KMS-11 (cell line): Measurements from ENCODE around the gene MCTP2.
A peak's percentile ranks its signal among the peaks of the same experiment; 100 is the strongest.

Source experiments
- H2AFZ ChIP-seq: fragments of 200-600 bp; sonication (generic); 2 replicates; pipeline ENCODE4 v1.6.1; 2016; ENCODE audit warnings: antibody characterized with exemption, mixed run types, low read depth
- H3K27ac ChIP-seq: fragments of 200-600 bp; sonication (generic); 2 replicates; pipeline ENCODE4 v1.6.1; 2016; ENCODE audit warnings: mild to moderate bottlenecking, mixed run types
- H3K27me3 ChIP-seq: fragments of 200-600 bp; sonication (generic); 2 replicates; pipeline ENCODE4 v1.6.1; 2017; ENCODE audit warnings: mild to moderate bottlenecking, low read depth, mixed run types, moderate library complexity; ENCODE audit not compliant: insufficient read depth
- H3K36me3 ChIP-seq: fragments of 200-600 bp; sonication (generic); 2 replicates; pipeline ENCODE4 v1.6.1; 2017; ENCODE audit warnings: mild to moderate bottlenecking, mixed run types; ENCODE audit not compliant: insufficient read depth
- H3K4me1 ChIP-seq: fragments of 200-600 bp; sonication (generic); 2 replicates; pipeline ENCODE4 v1.6.1; 2016; ENCODE audit warnings: mild to moderate bottlenecking, low read depth, mixed run types; ENCODE audit not compliant: poor library complexity, severe bottlenecking
- H3K4me2 ChIP-seq: fragments of 200-600 bp; sonication (generic); 2 replicates; pipeline ENCODE4 v1.7.0; 2016; ENCODE audit warnings: mild to moderate bottlenecking, mixed run types
- H3K4me3 ChIP-seq: fragments of 200-600 bp; sonication (generic); IDR thresholded peaks from 2 replicates; pipeline ENCODE4 v1.6.1; 2017; ENCODE audit warnings: low read depth, low read length, mixed read lengths; ENCODE audit not compliant: insufficient read depth
- H3K79me2 ChIP-seq: fragments of 200-600 bp; sonication (generic); 2 replicates; pipeline ENCODE4 v1.6.1; 2016; ENCODE audit warnings: low read depth, mixed run types; ENCODE audit not compliant: insufficient read depth
- H3K9ac ChIP-seq: fragments of 200-600 bp; sonication (generic); 2 replicates; pipeline ENCODE4 v1.6.1; 2016; ENCODE audit warnings: mild to moderate bottlenecking, mixed run types
- H4K20me1 ChIP-seq: fragments of 200-600 bp; sonication (generic); 2 replicates; pipeline ENCODE4 v1.6.1; 2016; ENCODE audit warnings: mild to moderate bottlenecking, mixed run types; ENCODE audit not compliant: insufficient read depth
- CTCF ChIP-seq: fragments of 200-600 bp; sonication (generic); conservative IDR thresholded peaks from 2 replicates; pipeline ENCODE4 v1.6.1; 2017; ENCODE audit warnings: low read depth, mild to moderate bottlenecking, antibody characterized with exemption, low read length, moderate library complexity, mixed read lengths

MCTP2 gene

GRCh38 chr15:94327356-94327936 lies 96.1 kb downstream of the MCTP2 start:
- H3K79me2 ChIP-seq = no peaks in the 10 kb centered on the region
- H3K4me3 ChIP-seq = no peak overlapping the region
- no peak overlapping the region for H3K4me2 ChIP-seq
- no peaks in the 10 kb centered on the region for H3K27me3 ChIP-seq
- no peaks in the 10 kb centered on the region for H3K4me1 ChIP-seq
- H2AFZ ChIP-seq = no peak overlapping the region
- H3K9ac ChIP-seq = no peak overlapping the region
- TF ChIP-seq CTCF = peak; percentile 70
- no peaks in the 10 kb centered on the region for H3K36me3 ChIP-seq
- H3K27ac ChIP-seq = no peak overlapping the region
- H4K20me1 ChIP-seq = no peaks in the 10 kb centered on the region

- no peak overlapping the region for H3K4me3 ChIP-seq
- TF ChIP-seq CTCF = no peak
Observed at GRCh38 chr15:94331731-94332130, 100.4 kb downstream of the MCTP2 start.

GRCh38 chr15:94335616-94336015 lies 104.3 kb downstream of the MCTP2 start:
- H3K79me2 ChIP-seq = no peaks in the 10 kb centered on the region
- no peak overlapping the region for H3K4me3 ChIP-seq
- no peaks in the 10 kb centered on the region for H3K4me1 ChIP-seq
- H3K36me3 ChIP-seq = no peaks in the 10 kb centered on the region
- no peak overlapping the region for H2AFZ ChIP-seq
- no peaks in the 10 kb centered on the region for H3K27me3 ChIP-seq
- no peak overlapping the region for H3K9ac ChIP-seq
- TF ChIP-seq CTCF = no peak
- H3K27ac ChIP-seq = no peak overlapping the region
- no peak overlapping the region for H3K4me2 ChIP-seq
- no peaks in the 10 kb centered on the region for H4K20me1 ChIP-seq

More at GRCh38 chr15:94331731-94332130, 100.4 kb downstream of the MCTP2 start:
- no peaks in the 10 kb centered on the region for H3K27me3 ChIP-seq
- no peak overlapping the region for H3K9ac ChIP-seq
- H3K4me2 ChIP-seq = no peak overlapping the region
- no peak overlapping the region for H2AFZ ChIP-seq
- no peaks in the 10 kb centered on the region for H4K20me1 ChIP-seq
- H3K27ac ChIP-seq = no peak overlapping the region
- no peaks in the 10 kb centered on the region for H3K36me3 ChIP-seq
- H3K79me2 ChIP-seq = no peaks in the 10 kb centered on the region
- no peaks in the 10 kb centered on the region for H3K4me1 ChIP-seq

- no peak for TF ChIP-seq CTCF
Observed at GRCh38 chr15:94336817-94337467, 105.6 kb downstream of the MCTP2 start.

More at GRCh38 chr15:94336817-94337467, 105.6 kb downstream of the MCTP2 start:
- no peak overlapping the region for H3K9ac ChIP-seq
- H3K36me3 ChIP-seq = no peaks in the 10 kb centered on the region
- no peak overlapping the region for H3K4me2 ChIP-seq
- no peaks in the 10 kb centered on the region for H3K79me2 ChIP-seq
- no peaks in the 10 kb centered on the region for H3K27me3 ChIP-seq
- H2AFZ ChIP-seq = no peak overlapping the region
- no peaks in the 10 kb centered on the region for H3K4me1 ChIP-seq
- H4K20me1 ChIP-seq = no peaks in the 10 kb centered on the region
- H3K4me3 ChIP-seq = no peak overlapping the region
- no peak overlapping the region for H3K27ac ChIP-seq
